ENCODE results near the gene EIF4A3. TPM values are rescaled to one million over a fixed set of nuclear protein-coding genes. Genes with fewer than 3 reads are reported as not detected.

Gene EIF4A3
- total and polyA plus RNA-seq, 10 of the 15 experiments (the other 5 are each of a cell fraction or from before 2014, with no cell fraction given), result 53.3 to 225 (median 103) TPM

GRCh38 chr17:80147035-80147822 is at the start of gene EIF4A3 (continued):
- no peak for TF ChIP-seq E2F4 (IDR thresholded peaks at IDR 0.05; ENCODE audit: low read depth, low read length)
- no peak for TF ChIP-seq ELK1 (IDR thresholded peaks at IDR 0.05; ENCODE audit: low read depth, low read length)
- no peak for TF ChIP-seq STAT3 (IDR thresholded peaks at IDR 0.05; ENCODE audit: low read depth, low read length)
- no peak for TF ChIP-seq KLF5 (IDR thresholded peaks at IDR 0.05; ENCODE audit: partially characterized antibody)
- TF ChIP-seq JUND (IDR thresholded peaks at IDR 0.05; ENCODE audit: low read depth, low read length), result no peak
- TF ChIP-seq SP1 (IDR thresholded peaks at IDR 0.05; ENCODE audit: low read depth, low read length), result peak; percentile 57
- TF ChIP-seq ZNF592 (IDR thresholded peaks at IDR 0.05), result no peak
- peak; percentile 81 for TF ChIP-seq IRF5 (IDR thresholded peaks at IDR 0.05; ENCODE audit: borderline replicate concordance)
- TF ChIP-seq SRF (IDR thresholded peaks at IDR 0.05; ENCODE audit: low read depth in 2 of 2, low read length in 2 of 2), result no peak
- no peak for TF ChIP-seq YBX1 (IDR thresholded peaks at IDR 0.05)
- TF ChIP-seq GATAD2B (conservative IDR thresholded peaks at IDR 0.05; ENCODE audit: low read depth), result peak; percentile 53; the same call in 1 of the 2 replicates
- no peak for TF ChIP-seq ZNF24 (IDR thresholded peaks at IDR 0.05)
- no peak for TF ChIP-seq BCL11A (IDR thresholded peaks at IDR 0.05; ENCODE audit: low read depth, low read length)
- no peak for TF ChIP-seq TCF7 (IDR thresholded peaks at IDR 0.05; ENCODE audit: borderline replicate concordance)
- no peak for TF ChIP-seq ZBTB11 (CRISPR knock-in tag; IDR thresholded peaks at IDR 0.05)
- no peak for TF ChIP-seq NBN (IDR thresholded peaks at IDR 0.05)
- TF ChIP-seq YY1 (IDR thresholded peaks at IDR 0.05; ENCODE audit: low read depth, low read length), result peak; percentile 74
- no peak for TF ChIP-seq MLLT1 (IDR thresholded peaks at IDR 0.05)
